ENCODE data around the gene GLCE.

The GLCE gene

GRCh38 chr15:69217381-69217780, 56.9 kb downstream of the GLCE start:
- Histone ChIP-seq H3K36me3 (ENCODE audit: insufficient read depth, low read length) (no peaks in the 10 kb centered on the region), H3K27ac (ENCODE audit: low read depth, low read length) (no peak overlapping the region), H3K9ac (ENCODE audit: low read length) (no peak overlapping the region), H3K4me1 (ENCODE audit: insufficient read depth, low read length) (no peaks in the 10 kb centered on the region), H3K9me3 (ENCODE audit: low read length) (no peaks in the 10 kb centered on the region), H3K27me3 (ENCODE audit: control insufficient read depth in 1 of 2, insufficient read depth in 2 of 2, low read length in 2 of 2) (no peaks in the 10 kb centered on the region), H3K4me3 (ENCODE audit: low read depth in 1 of 2, low read length in 2 of 2) (no peak overlapping the region)

GRCh38 chr15:69219690-69220089, 59.3 kb downstream of the GLCE start:
- Histone ChIP-seq H3K9ac (ENCODE audit: low read length) (no peak overlapping the region), H3K36me3 (ENCODE audit: insufficient read depth, low read length) (no peaks in the 10 kb centered on the region), H3K4me1 (ENCODE audit: insufficient read depth, low read length) (no peaks in the 10 kb centered on the region), H3K27me3 (ENCODE audit: control insufficient read depth in 1 of 2, insufficient read depth in 2 of 2, low read length in 2 of 2) (no peaks in the 10 kb centered on the region), H3K4me3 (ENCODE audit: low read depth in 1 of 2, low read length in 2 of 2) (no peak overlapping the region), H3K9me3 (ENCODE audit: low read length) (no peaks in the 10 kb centered on the region), H3K27ac (ENCODE audit: low read depth, low read length) (no peak overlapping the region)

DNA sequence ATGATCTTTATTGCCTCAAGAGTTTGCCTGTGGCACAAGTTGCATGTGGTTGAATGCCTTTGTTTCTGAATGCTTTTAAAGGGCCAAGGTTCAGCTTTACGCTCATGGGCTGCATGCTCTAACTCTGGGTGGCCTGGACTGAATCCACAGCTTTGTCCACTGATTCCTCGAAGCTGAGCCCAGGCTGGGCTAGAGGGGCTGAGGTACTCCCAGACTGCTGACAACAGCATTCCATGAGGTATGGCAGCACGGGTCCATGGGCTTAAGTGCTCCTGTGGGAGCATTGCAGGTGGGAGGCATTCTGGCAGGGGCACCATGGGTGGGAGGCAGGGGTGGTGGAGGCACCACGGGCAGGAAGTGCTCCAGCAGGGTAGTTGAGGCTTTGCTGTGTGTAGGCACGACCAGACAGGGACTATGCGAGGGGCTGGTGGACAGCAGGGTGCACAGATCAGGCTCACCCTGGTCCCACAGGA, 61.6 kb downstream of the GLCE start:
- H3K9ac ChIP-seq (ENCODE audit: low read length): no peak overlapping the region
- H3K4me3 ChIP-seq (ENCODE audit: low read depth in 1 of 2, low read length in 2 of 2): no peak overlapping the region
- no peaks in the 10 kb centered on the region for H3K4me1 ChIP-seq (ENCODE audit: insufficient read depth, low read length)
- no peaks in the 10 kb centered on the region for H3K27me3 ChIP-seq (ENCODE audit: control insufficient read depth in 1 of 2, insufficient read depth in 2 of 2, low read length in 2 of 2)
- no peaks in the 10 kb centered on the region for H3K36me3 ChIP-seq (ENCODE audit: insufficient read depth, low read length)
- H3K27ac ChIP-seq (ENCODE audit: low read depth, low read length): no peak overlapping the region
- H3K9me3 ChIP-seq (ENCODE audit: low read length): no peaks in the 10 kb centered on the region

DNA sequence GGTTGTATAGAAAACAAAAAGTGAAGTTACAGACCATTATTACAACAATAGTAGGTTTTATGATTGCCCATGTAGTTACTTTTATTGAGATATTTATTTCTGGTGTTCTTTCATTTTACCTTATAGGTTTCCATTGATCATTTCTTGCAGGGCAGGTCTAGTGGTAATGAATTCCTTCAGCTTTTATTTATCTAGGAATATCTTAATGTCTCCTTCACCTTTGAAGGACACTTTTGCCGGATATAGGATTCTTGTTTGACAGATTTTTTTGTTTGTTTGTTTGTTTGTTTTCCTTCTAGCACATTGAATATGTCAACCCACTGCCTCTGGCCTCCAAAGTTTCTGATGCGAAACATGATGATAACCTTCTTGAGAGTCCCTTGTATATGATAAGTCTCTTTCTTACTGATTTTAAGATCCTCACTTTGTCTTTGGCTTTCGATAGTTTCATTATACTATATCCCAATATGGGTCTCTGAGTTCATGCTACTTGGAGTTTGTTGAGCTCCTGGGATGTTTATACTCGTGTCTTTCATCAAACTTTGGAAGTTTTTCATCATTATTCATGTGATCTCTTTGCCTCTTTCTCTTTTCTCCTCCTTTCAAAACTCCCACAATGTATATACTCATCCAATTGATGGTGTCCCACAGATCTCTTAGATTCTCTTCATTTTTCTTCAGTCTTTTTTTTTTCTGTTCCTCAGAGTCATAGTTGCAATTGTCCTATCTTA, 62.8 kb downstream of the GLCE start:
- Histone ChIP-seq H3K36me3 (ENCODE audit: insufficient read depth, low read length) (no peaks in the 10 kb centered on the region), H3K27ac (ENCODE audit: low read depth, low read length) (no peak overlapping the region), H3K27me3 (ENCODE audit: control insufficient read depth in 1 of 2, insufficient read depth in 2 of 2, low read length in 2 of 2) (no peaks in the 10 kb centered on the region), H3K4me3 (ENCODE audit: low read depth in 1 of 2, low read length in 2 of 2) (no peak overlapping the region), H3K9ac (ENCODE audit: low read length) (no peak overlapping the region), H3K4me1 (ENCODE audit: insufficient read depth, low read length) (no peaks in the 10 kb centered on the region), H3K9me3 (ENCODE audit: low read length) (no peaks in the 10 kb centered on the region)

GRCh38 chr15:69224383-69224782, 63.9 kb downstream of the GLCE start:
- Histone ChIP-seq H3K27ac (ENCODE audit: low read depth, low read length) (no peak overlapping the region), H3K36me3 (ENCODE audit: insufficient read depth, low read length) (no peaks in the 10 kb centered on the region), H3K9me3 (ENCODE audit: low read length) (no peaks in the 10 kb centered on the region), H3K4me1 (ENCODE audit: insufficient read depth, low read length) (no peaks in the 10 kb centered on the region), H3K27me3 (ENCODE audit: control insufficient read depth in 1 of 2, insufficient read depth in 2 of 2, low read length in 2 of 2) (no peaks in the 10 kb centered on the region), H3K9ac (ENCODE audit: low read length) (no peak overlapping the region), H3K4me3 (ENCODE audit: low read depth in 1 of 2, low read length in 2 of 2) (no peak overlapping the region)

DNA sequence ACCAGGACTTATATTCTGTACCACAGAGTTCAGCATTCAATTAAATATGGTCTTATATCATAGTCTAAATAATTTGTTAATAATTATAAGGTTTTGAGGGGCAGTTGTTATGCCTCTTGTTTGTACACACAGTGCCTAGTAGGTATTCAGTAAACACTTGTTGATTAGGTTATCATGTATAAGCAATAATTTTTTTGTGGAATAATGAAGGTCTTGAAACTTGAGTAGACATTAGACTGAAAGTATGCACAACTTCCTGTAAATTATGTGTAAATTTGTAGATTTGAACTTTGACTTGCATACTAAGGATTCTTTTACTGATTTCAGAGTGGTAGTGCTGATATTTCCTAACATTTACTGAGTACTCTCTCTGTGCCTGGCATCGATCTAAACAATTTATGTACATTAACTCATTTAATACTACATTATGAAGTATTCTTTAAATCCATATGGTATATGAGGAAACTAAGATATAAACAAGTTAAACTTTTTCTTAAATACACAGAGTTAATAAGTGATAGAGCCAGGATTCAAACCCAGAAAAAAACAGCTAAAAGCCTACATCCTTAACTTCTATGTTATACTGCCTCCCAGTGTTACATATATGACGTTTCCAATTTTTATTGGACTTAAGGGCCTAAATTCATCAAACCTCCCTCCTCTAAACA, 65.1 kb downstream of the GLCE start:
- no peaks in the 10 kb centered on the region for H3K27me3 ChIP-seq (ENCODE audit: control insufficient read depth in 1 of 2, insufficient read depth in 2 of 2, low read length in 2 of 2)
- H3K9ac ChIP-seq (ENCODE audit: low read length): no peak overlapping the region
- no peak overlapping the region for H3K27ac ChIP-seq (ENCODE audit: low read depth, low read length)
- H3K36me3 ChIP-seq (ENCODE audit: insufficient read depth, low read length): no peaks in the 10 kb centered on the region
- no peaks in the 10 kb centered on the region for H3K4me1 ChIP-seq (ENCODE audit: insufficient read depth, low read length)
- H3K9me3 ChIP-seq (ENCODE audit: low read length): no peaks in the 10 kb centered on the region
- H3K4me3 ChIP-seq (ENCODE audit: low read depth in 1 of 2, low read length in 2 of 2): no peak overlapping the region

DNA sequence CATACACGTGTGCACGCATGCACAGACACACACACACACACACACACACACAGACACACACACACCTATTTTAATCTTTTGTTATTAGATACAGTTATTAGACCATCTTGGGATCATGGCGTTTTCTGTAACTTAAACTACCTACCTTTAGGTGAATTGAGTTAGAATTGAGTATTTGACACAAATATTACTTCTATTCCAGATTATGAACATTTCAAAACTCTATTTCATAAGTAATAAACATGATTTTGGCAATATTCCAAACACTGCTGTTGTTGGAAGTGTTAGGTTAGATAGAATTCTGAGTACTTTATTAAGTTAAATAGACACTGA, 65.6 kb downstream of the GLCE start:
- H3K27me3 ChIP-seq (ENCODE audit: control insufficient read depth in 1 of 2, insufficient read depth in 2 of 2, low read length in 2 of 2): no peaks in the 10 kb centered on the region
- H3K9me3 ChIP-seq (ENCODE audit: low read length): no peaks in the 10 kb centered on the region
- H3K4me1 ChIP-seq (ENCODE audit: insufficient read depth, low read length): no peaks in the 10 kb centered on the region
- H3K9ac ChIP-seq (ENCODE audit: low read length): no peak overlapping the region
- no peak overlapping the region for H3K4me3 ChIP-seq (ENCODE audit: low read depth in 1 of 2, low read length in 2 of 2)
- H3K36me3 ChIP-seq (ENCODE audit: insufficient read depth, low read length): no peaks in the 10 kb centered on the region
- H3K27ac ChIP-seq (ENCODE audit: low read depth, low read length): no peak overlapping the region

- Histone ChIP-seq H3K36me3 (ENCODE audit: insufficient read depth, low read length) (no peaks in the 10 kb centered on the region), H3K27me3 (ENCODE audit: control insufficient read depth in 1 of 2, insufficient read depth in 2 of 2, low read length in 2 of 2) (no peaks in the 10 kb centered on the region), H3K4me1 (ENCODE audit: insufficient read depth, low read length) (no peaks in the 10 kb centered on the region), H3K27ac (ENCODE audit: low read depth, low read length) (no peak overlapping the region), H3K9ac (ENCODE audit: low read length) (no peak overlapping the region), H3K9me3 (ENCODE audit: low read length) (no peaks in the 10 kb centered on the region), H3K4me3 (ENCODE audit: low read depth in 1 of 2, low read length in 2 of 2) (no peak overlapping the region)
Observed at GRCh38 chr15:69232144-69232543, 71.7 kb downstream of the GLCE start.

DNA sequence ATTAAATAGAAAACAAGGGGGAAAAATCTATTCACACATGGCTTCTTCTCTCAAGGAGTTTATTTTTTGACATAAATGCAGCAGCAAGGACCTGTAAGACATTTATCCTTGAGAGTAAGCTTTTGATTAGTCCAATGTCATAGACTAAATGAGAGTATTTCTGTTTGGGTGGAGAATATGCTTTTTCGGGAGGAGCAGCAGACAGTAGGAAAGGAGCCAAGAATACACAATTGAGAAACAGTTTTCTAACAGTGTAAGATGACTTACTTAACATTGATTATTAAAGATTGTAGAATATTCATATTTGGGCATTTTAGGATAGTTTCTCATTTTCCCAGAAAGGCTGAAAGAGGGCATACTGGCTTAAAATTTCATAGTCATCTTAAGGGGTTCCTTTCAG, 72.3 kb downstream of the GLCE start:
- Histone ChIP-seq H3K27ac (ENCODE audit: low read depth, low read length) (no peak overlapping the region), H3K9me3 (ENCODE audit: low read length) (no peaks in the 10 kb centered on the region), H3K36me3 (ENCODE audit: insufficient read depth, low read length) (no peaks in the 10 kb centered on the region), H3K9ac (ENCODE audit: low read length) (no peak overlapping the region), H3K27me3 (ENCODE audit: control insufficient read depth in 1 of 2, insufficient read depth in 2 of 2, low read length in 2 of 2) (no peaks in the 10 kb centered on the region), H3K4me3 (ENCODE audit: low read depth in 1 of 2, low read length in 2 of 2) (no peak overlapping the region), H3K4me1 (ENCODE audit: insufficient read depth, low read length) (no peaks in the 10 kb centered on the region)

DNA sequence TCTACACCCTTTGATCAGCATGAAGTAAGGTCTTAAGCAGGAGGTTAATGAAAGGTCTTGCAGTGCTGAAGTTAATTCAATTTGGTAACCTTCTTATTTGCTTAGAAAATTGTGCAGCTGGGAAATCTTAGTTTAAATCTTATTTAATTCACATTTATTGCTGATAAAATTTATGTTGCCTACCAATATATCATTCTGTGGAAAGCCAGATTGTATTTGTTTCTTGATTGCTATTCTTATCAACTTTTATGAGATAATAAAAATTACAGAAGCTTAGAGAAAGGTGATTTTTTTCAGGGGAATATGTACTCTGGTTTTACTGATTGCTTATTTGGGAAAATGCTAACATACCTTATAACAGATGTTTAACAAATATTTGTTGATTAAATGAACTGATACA, 74.2 kb downstream of the GLCE start:
- Histone ChIP-seq H3K36me3 (ENCODE audit: insufficient read depth, low read length) (no peaks in the 10 kb centered on the region), H3K4me1 (ENCODE audit: insufficient read depth, low read length) (no peaks in the 10 kb centered on the region), H3K9me3 (ENCODE audit: low read length) (no peaks in the 10 kb centered on the region), H3K9ac (ENCODE audit: low read length) (no peak overlapping the region), H3K4me3 (ENCODE audit: low read depth in 1 of 2, low read length in 2 of 2) (no peak overlapping the region), H3K27ac (ENCODE audit: low read depth, low read length) (no peak overlapping the region), H3K27me3 (ENCODE audit: control insufficient read depth in 1 of 2, insufficient read depth in 2 of 2, low read length in 2 of 2) (no peaks in the 10 kb centered on the region)

- H3K9me3 ChIP-seq (ENCODE audit: low read length): no peaks in the 10 kb centered on the region
- no peaks in the 10 kb centered on the region for H3K4me1 ChIP-seq (ENCODE audit: insufficient read depth, low read length)
- no peak overlapping the region for H3K4me3 ChIP-seq (ENCODE audit: low read depth in 1 of 2, low read length in 2 of 2)
- no peaks in the 10 kb centered on the region for H3K27me3 ChIP-seq (ENCODE audit: control insufficient read depth in 1 of 2, insufficient read depth in 2 of 2, low read length in 2 of 2)
- no peak overlapping the region for H3K27ac ChIP-seq (ENCODE audit: low read depth, low read length)
- H3K36me3 ChIP-seq (ENCODE audit: insufficient read depth, low read length): no peaks in the 10 kb centered on the region
- no peak overlapping the region for H3K9ac ChIP-seq (ENCODE audit: low read length)
Observed at GRCh38 chr15:69236505-69236904, 76.1 kb downstream of the GLCE start.

GRCh38 chr15:69237718-69238117, 77.3 kb downstream of the GLCE start:
- Histone ChIP-seq H3K4me1 (ENCODE audit: insufficient read depth, low read length) (no peaks in the 10 kb centered on the region), H3K9me3 (ENCODE audit: low read length) (no peaks in the 10 kb centered on the region), H3K9ac (ENCODE audit: low read length) (no peak overlapping the region), H3K36me3 (ENCODE audit: insufficient read depth, low read length) (no peaks in the 10 kb centered on the region), H3K27me3 (ENCODE audit: control insufficient read depth in 1 of 2, insufficient read depth in 2 of 2, low read length in 2 of 2) (no peaks in the 10 kb centered on the region), H3K27ac (ENCODE audit: low read depth, low read length) (no peak overlapping the region), H3K4me3 (ENCODE audit: low read depth in 1 of 2, low read length in 2 of 2) (no peak overlapping the region)
